Thoracic aorta (tissue), 2 donors: ENCODE data around the gene PAIP1. TPM values are rescaled to one million over a fixed set of nuclear protein-coding genes. Genes with fewer than 3 reads are reported as not detected.

Experiments
- ATAC-seq: fragments of 150-250 bp; one replicate; pipeline ENCODE4 v1.8.0; 2017; ENCODE audit warnings: low read depth; ENCODE audit not compliant: insufficient number of reproducible peaks, low FRiP score
- DNase-seq: peaks from one replicate; pipeline ENCODE4 v3.0.0-alpha.2; 2020; ENCODE audit warnings: low spot score
- H3K27ac ChIP-seq, 2 donors: fragments of 200-600 bp; sonication (generic); 1 replicate in 1 of 2; 2 replicates in 1 of 2; pipeline ENCODE4 v1.5.1; 2016; ENCODE audit warnings: mild to moderate bottlenecking in 2 of 2, moderate library complexity in 2 of 2
- H3K27me3 ChIP-seq: fragments of 200-600 bp; sonication (generic); replicated peaks from 2 replicates; pipeline ENCODE4 v1.6.0; 2016; ENCODE audit warnings: mild to moderate bottlenecking; ENCODE audit not compliant: insufficient read depth
- H3K36me3 ChIP-seq: fragments of 200-600 bp; sonication (generic); one replicate; pipeline ENCODE4 v1.5.1; 2016
- H3K4me1 ChIP-seq, 2 donors: fragments of 200-600 bp; sonication (generic); 1 replicate in 1 of 2; 2 replicates in 1 of 2; pipeline versions ENCODE4 v1.5.1 to v1.6.0; 2016; ENCODE audit warnings: low read depth in 2 of 2, mild to moderate bottlenecking in 1 of 2; ENCODE audit not compliant: control insufficient read depth in 1 of 2
- H3K4me3 ChIP-seq: fragments of 200-600 bp; sonication (generic); 2 replicates; pipeline ENCODE4 v1.5.1; 2016; ENCODE audit warnings: mild to moderate bottlenecking
- H3K9me3 ChIP-seq: fragments of 200-600 bp; sonication (generic); 2 replicates; pipeline ENCODE4 v1.5.1; 2016
- CTCF ChIP-seq: fragments of 200-600 bp; sonication (generic); IDR thresholded peaks from one replicate; pipeline ENCODE4 v1.5.1; 2019; ENCODE audit warnings: antibody characterized with exemption
- total RNA-seq, 2 donors: library from RNA; depleted of rRNA; stranded (reverse); fragments of >200 nt; gene quantifications; one replicate each; pipeline versions ENCODE4 v1.1.0 to v1.2.3, GENCODE V29; 2016

Gene PAIP1
- total RNA-seq, 2 donors from 2014 or later: 74.1 to 81.6 TPM

GRCh38 chr5:43589310-43589709 is 32.4 kb upstream of the PAIP1 start:
- no peaks in the 10 kb centered on the region for H3K36me3 ChIP-seq
- no peaks in the 10 kb centered on the region for H3K27me3 ChIP-seq
- no peaks in the 10 kb centered on the region for H3K9me3 ChIP-seq
- H3K27ac ChIP-seq: no peak overlapping the region
- DNase-seq (no peak), ATAC-seq (no peak)
- H3K4me1 ChIP-seq: no peaks in the 10 kb centered on the region
- H3K4me3 ChIP-seq: no peak overlapping the region
- no peak for TF ChIP-seq CTCF

- ATAC-seq (no peak), DNase-seq (no peak)
- no peaks in the 10 kb centered on the region for H3K4me1 ChIP-seq
- no peak overlapping the region for H3K27ac ChIP-seq
- H3K4me3 ChIP-seq: no peak overlapping the region
- H3K9me3 ChIP-seq: no peaks in the 10 kb centered on the region
- H3K27me3 ChIP-seq: no peaks in the 10 kb centered on the region
- no peaks in the 10 kb centered on the region for H3K36me3 ChIP-seq
- TF ChIP-seq CTCF: no peak
Measured at GRCh38 chr5:43588842-43589241, 32.0 kb upstream of the PAIP1 start.

GRCh38 chr5:43584166-43584699 is 27.4 kb upstream of the PAIP1 start:
- DNase-seq (no peak), ATAC-seq (no peak)
- H3K27ac ChIP-seq: no peak overlapping the region
- no peaks in the 10 kb centered on the region for H3K27me3 ChIP-seq
- H3K36me3 ChIP-seq: no peaks in the 10 kb centered on the region
- no peak for TF ChIP-seq CTCF
- no peak overlapping the region for H3K4me3 ChIP-seq
- H3K9me3 ChIP-seq: no peaks in the 10 kb centered on the region
- H3K4me1 ChIP-seq: no peaks in the 10 kb centered on the region

- H3K4me1 ChIP-seq: no peaks in the 10 kb centered on the region
- ATAC-seq (no peak), DNase-seq (no peak)
- H3K27me3 ChIP-seq: no peaks in the 10 kb centered on the region
- TF ChIP-seq CTCF: no peak
- H3K27ac ChIP-seq: no peak overlapping the region
- no peaks in the 10 kb centered on the region for H3K36me3 ChIP-seq
- no peak overlapping the region for H3K4me3 ChIP-seq
- no peaks in the 10 kb centered on the region for H3K9me3 ChIP-seq
Measured at GRCh38 chr5:43583724-43584123, 26.8 kb upstream of the PAIP1 start.

- no peaks in the 10 kb centered on the region for H3K9me3 ChIP-seq
- H3K4me3 ChIP-seq: no peak overlapping the region
- H3K27me3 ChIP-seq: no peaks in the 10 kb centered on the region
- ATAC-seq: no peak
- DNase-seq: no peak
- no peaks in the 10 kb centered on the region for H3K4me1 ChIP-seq
- H3K36me3 ChIP-seq: no peaks in the 10 kb centered on the region
- TF ChIP-seq CTCF: no peak
- H3K27ac ChIP-seq: no peak overlapping the region
Measured at GRCh38 chr5:43582082-43583005, 25.5 kb upstream of the PAIP1 start.
